CD4-positive, alpha-beta T cell treated with Interleukin-4 for 4 hours (primary cell): ENCODE data around the gene CARD19.

ENCODE experiments used
- DNase-seq: peaks from one replicate; pipeline ENCODE4 v3.0.0-alpha.2; 2020

CARD19 gene

GRCh38 chr9:93064392-93065134, 31.5 kb upstream of the CARD19 start:
- DNase-seq = peak; percentile 95

GRCh38 chr9:93065135-93065720, 30.8 kb upstream of the CARD19 start:
- DNase-seq = no peak

GRCh38 chr9:93066978-93067603, 28.9 kb upstream of the CARD19 start:
- no peak for DNase-seq

- DNase-seq = no peak
These were observed 27.1 kb upstream of the CARD19 start for GRCh38 chr9:93068956-93069355.

- no peak for DNase-seq
These were observed 24.6 kb upstream of the CARD19 start for GRCh38 chr9:93071464-93071863.

- DNase-seq = no peak
These were observed 23.6 kb upstream of the CARD19 start for GRCh38 chr9:93072383-93072795.

- no peak for DNase-seq
These were observed 19.8 kb upstream of the CARD19 start for GRCh38 chr9:93076101-93076791.

- no peak for DNase-seq
These were observed 19.3 kb upstream of the CARD19 start for GRCh38 chr9:93076792-93077128.

GRCh38 chr9:93077367-93077766, 18.6 kb upstream of the CARD19 start:
- DNase-seq = no peak

- no peak for DNase-seq
These were observed 18.2 kb upstream of the CARD19 start for GRCh38 chr9:93077811-93078210.

- no peak for DNase-seq
These were observed 16.6 kb upstream of the CARD19 start for GRCh38 chr9:93079371-93079770.

- no peak for DNase-seq
These were observed 15.6 kb upstream of the CARD19 start for GRCh38 chr9:93080406-93080805.

- DNase-seq = no peak
These were observed 14.9 kb upstream of the CARD19 start for GRCh38 chr9:93081081-93081529.

- no peak for DNase-seq
These were observed 14.1 kb upstream of the CARD19 start for GRCh38 chr9:93081931-93082330.

GRCh38 chr9:93082841-93083411, 13.1 kb upstream of the CARD19 start:
- no peak for DNase-seq

- DNase-seq = peak; percentile 22
These were observed 12.2 kb upstream of the CARD19 start for GRCh38 chr9:93083592-93084470.

GRCh38 chr9:93084471-93084881, 11.5 kb upstream of the CARD19 start:
- DNase-seq = no peak

- DNase-seq = no peak
These were observed 10.3 kb upstream of the CARD19 start for GRCh38 chr9:93085676-93086075.

GRCh38 chr9:93086447-93087224, 9.4 kb upstream of the CARD19 start:
- no peak for DNase-seq

- no peak for DNase-seq
These were observed 7.9 kb upstream of the CARD19 start for GRCh38 chr9:93087971-93088655.

- no peak for DNase-seq
These were observed 7.4 kb upstream of the CARD19 start for GRCh38 chr9:93088656-93089015.
